ENCODE measurements around the gene SOX1.

The SOX1 gene

GRCh38 chr13:112062072-112062567 lies 4.8 kb upstream of the SOX1 start:
- no peak overlapping the region for H3K4me2 ChIP-seq (ENCODE audit: insufficient read depth, low read length)
- H3K9ac ChIP-seq (ENCODE audit: low read depth, low read length): no peak overlapping the region
- no peak overlapping the region for H3K4me3 ChIP-seq (ENCODE audit: low read depth in 1 of 2, low read length in 2 of 2)
- TF ChIP-seq CTCF (IDR thresholded peaks at IDR 0.05; ENCODE audit: borderline replicate concordance, extremely low read depth, low read length, poor library complexity, severe bottlenecking) (no peak), EZH2 (IDR thresholded peaks at IDR 0.05; ENCODE audit: borderline replicate concordance, low read depth, low read length, severe bottlenecking) (no peak)
- no peak overlapping the region for H2AFZ ChIP-seq (ENCODE audit: low read depth, low read length)
- H3K27me3 ChIP-seq (ENCODE audit: insufficient read depth, low read length, poor library complexity): peaks cover 3% of the 10 kb centered on the region
- ATAC-seq (ENCODE audit: insufficient read depth, low read depth) (no peak), DNase-seq (no peak)
- no peaks in the 10 kb centered on the region for H3K36me3 ChIP-seq (ENCODE audit: insufficient read depth, low read length)
- H4K20me1 ChIP-seq (ENCODE audit: insufficient read depth, low read length): no peaks in the 10 kb centered on the region
- no peak overlapping the region for H3K27ac ChIP-seq (ENCODE audit: low read length)
- no peaks in the 10 kb centered on the region for H3K9me3 ChIP-seq (ENCODE audit: insufficient read depth, low read length, severe bottlenecking)
- H3K79me2 ChIP-seq (ENCODE audit: insufficient read depth, low read length): no peaks in the 10 kb centered on the region
- no peaks in the 10 kb centered on the region for H3K4me1 ChIP-seq (ENCODE audit: insufficient read depth, low read length)

GRCh38 chr13:112062571-112063570 lies 4.1 kb upstream of the SOX1 start:
- H4K20me1 ChIP-seq (ENCODE audit: insufficient read depth, low read length): no peaks in the 10 kb centered on the region
- no peak overlapping the region for H3K27ac ChIP-seq (ENCODE audit: low read length)
- H3K9me3 ChIP-seq (ENCODE audit: insufficient read depth, low read length, severe bottlenecking): no peaks in the 10 kb centered on the region
- H3K4me2 ChIP-seq (ENCODE audit: insufficient read depth, low read length): no peak overlapping the region
- DNase-seq: no peak
- no peak overlapping the region for H2AFZ ChIP-seq (ENCODE audit: low read depth, low read length)
- no peaks in the 10 kb centered on the region for H3K4me1 ChIP-seq (ENCODE audit: insufficient read depth, low read length)
- H3K27me3 ChIP-seq (ENCODE audit: insufficient read depth, low read length, poor library complexity): peaks cover 3% of the 10 kb centered on the region
- TF ChIP-seq EZH2 (IDR thresholded peaks at IDR 0.05; ENCODE audit: borderline replicate concordance, low read depth, low read length, severe bottlenecking): no peak
- no peak for TF ChIP-seq CTCF (IDR thresholded peaks at IDR 0.05; ENCODE audit: borderline replicate concordance, extremely low read depth, low read length, poor library complexity, severe bottlenecking)
- H3K36me3 ChIP-seq (ENCODE audit: insufficient read depth, low read length): no peaks in the 10 kb centered on the region
- H3K4me3 ChIP-seq (ENCODE audit: low read depth in 1 of 2, low read length in 2 of 2): no peak overlapping the region
- H3K79me2 ChIP-seq (ENCODE audit: insufficient read depth, low read length): no peaks in the 10 kb centered on the region
- H3K9ac ChIP-seq (ENCODE audit: low read depth, low read length): no peak overlapping the region
- ATAC-seq (ENCODE audit: insufficient read depth, low read depth): no peak

GRCh38 chr13:112063807-112064206 lies 3.1 kb upstream of the SOX1 start:
- Histone ChIP-seq H3K4me1 (ENCODE audit: insufficient read depth, low read length) (no peaks in the 10 kb centered on the region), H3K27me3 (ENCODE audit: insufficient read depth, low read length, poor library complexity) (peaks cover 3% of the 10 kb centered on the region), H3K4me2 (ENCODE audit: insufficient read depth, low read length) (no peak overlapping the region), H3K36me3 (ENCODE audit: insufficient read depth, low read length) (no peaks in the 10 kb centered on the region), H2AFZ (ENCODE audit: low read depth, low read length) (no peak overlapping the region), H3K4me3 (ENCODE audit: low read depth in 1 of 2, low read length in 2 of 2) (no peak overlapping the region), H3K9ac (ENCODE audit: low read depth, low read length) (no peak overlapping the region), H3K79me2 (ENCODE audit: insufficient read depth, low read length) (no peaks in the 10 kb centered on the region), H3K9me3 (ENCODE audit: insufficient read depth, low read length, severe bottlenecking) (no peaks in the 10 kb centered on the region), H3K27ac (ENCODE audit: low read length) (no peak overlapping the region), H4K20me1 (ENCODE audit: insufficient read depth, low read length) (no peaks in the 10 kb centered on the region)
- DNase-seq (no peak), ATAC-seq (ENCODE audit: insufficient read depth, low read depth) (no peak)
- no peak for TF ChIP-seq CTCF (IDR thresholded peaks at IDR 0.05; ENCODE audit: borderline replicate concordance, extremely low read depth, low read length, poor library complexity, severe bottlenecking)
- no peak for TF ChIP-seq EZH2 (IDR thresholded peaks at IDR 0.05; ENCODE audit: borderline replicate concordance, low read depth, low read length, severe bottlenecking)
